Measurements from ENCODE around the gene REV1. TPM values are rescaled to one million over a fixed set of nuclear protein-coding genes. Genes with fewer than 3 reads are reported as not detected.

The REV1 gene
- total RNA-seq, 1 experiment from 2014 or later = 39.6 TPM

DNA sequence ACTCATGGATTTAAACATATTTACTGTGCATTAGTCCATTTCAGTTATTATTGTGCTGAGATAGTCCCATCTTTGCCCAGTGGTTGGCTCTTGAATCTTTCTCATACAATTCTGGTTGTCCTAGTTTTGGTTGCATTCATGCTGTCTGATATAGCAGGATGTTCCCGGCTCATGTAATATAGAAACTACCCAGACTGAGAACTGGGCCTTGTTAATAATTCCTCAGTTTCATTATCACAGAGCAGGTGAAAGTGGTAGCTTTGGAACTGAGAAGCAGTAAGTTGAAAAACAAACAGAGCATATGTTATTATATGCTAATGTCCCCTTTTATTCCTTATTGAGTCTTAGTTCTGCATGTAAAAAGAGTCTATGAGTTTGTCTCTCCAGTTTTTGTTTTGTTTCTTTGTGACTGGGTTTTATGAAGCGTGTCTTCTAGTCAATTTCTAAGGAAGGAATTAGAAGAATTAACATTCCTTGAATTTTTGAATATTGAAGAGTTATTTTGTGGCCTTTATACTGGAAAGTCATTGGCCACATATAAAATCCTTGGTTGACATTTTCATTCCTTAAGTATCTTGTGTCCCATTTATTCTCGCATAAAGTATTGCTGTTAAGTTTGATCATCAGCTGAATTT, 109.3 kb downstream of the REV1 start:
- H3K27me3 Mint-ChIP-seq (ENCODE audit: insufficient read depth, unreplicated experiment) = no peaks in the 10 kb centered on the region
- no peak for DNase-seq
- intact Hi-C loops (cut with micrococcal nuclease; ENCODE audit: unreplicated experiment) = no loop called here
- H3K4me3 ChIP-seq (ENCODE audit: low read depth, low read length) = no peak overlapping the region
- TF ChIP-seq, protein P1, sequence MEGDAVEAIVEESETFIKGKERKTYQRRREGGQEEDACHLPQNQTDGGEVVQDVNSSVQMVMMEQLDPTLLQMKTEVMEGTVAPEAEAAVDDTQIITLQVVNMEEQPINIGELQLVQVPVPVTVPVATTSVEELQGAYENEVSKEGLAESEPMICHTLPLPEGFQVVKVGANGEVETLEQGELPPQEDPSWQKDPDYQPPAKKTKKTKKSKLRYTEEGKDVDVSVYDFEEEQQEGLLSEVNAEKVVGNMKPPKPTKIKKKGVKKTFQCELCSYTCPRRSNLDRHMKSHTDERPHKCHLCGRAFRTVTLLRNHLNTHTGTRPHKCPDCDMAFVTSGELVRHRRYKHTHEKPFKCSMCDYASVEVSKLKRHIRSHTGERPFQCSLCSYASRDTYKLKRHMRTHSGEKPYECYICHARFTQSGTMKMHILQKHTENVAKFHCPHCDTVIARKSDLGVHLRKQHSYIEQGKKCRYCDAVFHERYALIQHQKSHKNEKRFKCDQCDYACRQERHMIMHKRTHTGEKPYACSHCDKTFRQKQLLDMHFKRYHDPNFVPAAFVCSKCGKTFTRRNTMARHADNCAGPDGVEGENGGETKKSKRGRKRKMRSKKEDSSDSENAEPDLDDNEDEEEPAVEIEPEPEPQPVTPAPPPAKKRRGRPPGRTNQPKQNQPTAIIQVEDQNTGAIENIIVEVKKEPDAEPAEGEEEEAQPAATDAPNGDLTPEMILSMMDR (IDR thresholded peaks at IDR 0.05; ENCODE audit: insufficient read depth in 1 of 2, low read depth in 1 of 2, low read length in 1 of 2, severe bottlenecking in 1 of 2, unreplicated experiment in 1 of 2) = no peak
- no peak overlapping the region for H3K4me3 Mint-ChIP-seq (ENCODE audit: unreplicated experiment)
- ChIA-PET POLR2A (no interaction called here), CTCF (no interaction called here)
- no peaks in the 10 kb centered on the region for H3K27me3 ChIP-seq (replicated peaks; ENCODE audit: control insufficient read depth, insufficient read depth, low read length)
- H3K9me3 Mint-ChIP-seq (ENCODE audit: unreplicated experiment) = no peaks in the 10 kb centered on the region
- no peaks in the 10 kb centered on the region for H3K9me3 ChIP-seq
- no peaks in the 10 kb centered on the region; the same call in 1 of the 2 replicates for H3K4me1 ChIP-seq
- no TSS peak for BruUV-seq (replicated peaks)
- no peaks in the 10 kb centered on the region for H3K4me1 Mint-ChIP-seq (ENCODE audit: low read depth, unreplicated experiment)
- peaks cover 2% of the 10 kb centered on the region; the same call in 1 of the 2 replicates for H3K36me3 ChIP-seq (ENCODE audit: control insufficient read depth, insufficient read depth, low read length)
- no peak overlapping the region for H3K27ac Mint-ChIP-seq (ENCODE audit: unreplicated experiment)
- H3K36me3 Mint-ChIP-seq (ENCODE audit: insufficient read depth, unreplicated experiment) = peaks cover 74% of the 10 kb centered on the region

DNA sequence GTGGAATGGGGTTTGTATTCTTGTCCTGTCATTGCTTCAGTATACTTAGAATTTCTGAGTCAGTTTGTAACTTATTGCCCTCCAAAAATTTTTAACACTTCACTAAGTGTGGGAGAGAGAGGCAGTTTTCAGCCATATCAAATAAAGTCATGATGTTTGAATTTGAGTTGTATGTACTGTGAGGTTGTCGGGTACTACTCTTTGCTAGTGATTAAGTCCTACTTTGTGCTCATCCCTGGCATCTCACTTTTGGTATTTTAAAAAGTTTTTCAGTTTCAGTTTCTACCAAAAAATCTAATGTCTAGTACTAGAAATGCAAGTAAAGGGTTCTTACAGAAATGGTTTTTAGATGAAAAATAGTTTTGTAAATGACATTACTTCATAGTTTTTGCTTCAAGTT, 111.9 kb downstream of the REV1 start:
- POLR2A ChIA-PET = no interaction called here
- H3K27me3 Mint-ChIP-seq (ENCODE audit: insufficient read depth, unreplicated experiment) = no peaks in the 10 kb centered on the region
- peaks cover 10% of the 10 kb centered on the region for H3K9me3 Mint-ChIP-seq (ENCODE audit: unreplicated experiment)
- H3K27me3 ChIP-seq (replicated peaks; ENCODE audit: control insufficient read depth, insufficient read depth, low read length) = no peaks in the 10 kb centered on the region
- CTCF ChIA-PET = no interaction called here
- intact Hi-C loops (cut with micrococcal nuclease; ENCODE audit: unreplicated experiment) = no loop called here
- no peaks in the 10 kb centered on the region for H3K9me3 ChIP-seq
- no peak overlapping the region for H3K27ac Mint-ChIP-seq (ENCODE audit: unreplicated experiment)
- no peak overlapping the region for H3K4me3 Mint-ChIP-seq (ENCODE audit: unreplicated experiment)
- H3K4me1 Mint-ChIP-seq (ENCODE audit: low read depth, unreplicated experiment) = no peaks in the 10 kb centered on the region
- no peak for DNase-seq
- no peaks in the 10 kb centered on the region; the same call in 1 of the 2 replicates for H3K4me1 ChIP-seq
- H3K36me3 ChIP-seq (ENCODE audit: control insufficient read depth, insufficient read depth, low read length) = peaks cover 3% of the 10 kb centered on the region
- peaks cover 77% of the 10 kb centered on the region for H3K36me3 Mint-ChIP-seq (ENCODE audit: insufficient read depth, unreplicated experiment)
- H3K4me3 ChIP-seq (ENCODE audit: low read depth, low read length) = no peak overlapping the region
- no TSS peak for BruUV-seq (replicated peaks)
- TF ChIP-seq, protein P1 (IDR thresholded peaks at IDR 0.05; ENCODE audit: insufficient read depth in 1 of 2, low read depth in 1 of 2, low read length in 1 of 2, severe bottlenecking in 1 of 2, unreplicated experiment in 1 of 2) = no peak

DNA sequence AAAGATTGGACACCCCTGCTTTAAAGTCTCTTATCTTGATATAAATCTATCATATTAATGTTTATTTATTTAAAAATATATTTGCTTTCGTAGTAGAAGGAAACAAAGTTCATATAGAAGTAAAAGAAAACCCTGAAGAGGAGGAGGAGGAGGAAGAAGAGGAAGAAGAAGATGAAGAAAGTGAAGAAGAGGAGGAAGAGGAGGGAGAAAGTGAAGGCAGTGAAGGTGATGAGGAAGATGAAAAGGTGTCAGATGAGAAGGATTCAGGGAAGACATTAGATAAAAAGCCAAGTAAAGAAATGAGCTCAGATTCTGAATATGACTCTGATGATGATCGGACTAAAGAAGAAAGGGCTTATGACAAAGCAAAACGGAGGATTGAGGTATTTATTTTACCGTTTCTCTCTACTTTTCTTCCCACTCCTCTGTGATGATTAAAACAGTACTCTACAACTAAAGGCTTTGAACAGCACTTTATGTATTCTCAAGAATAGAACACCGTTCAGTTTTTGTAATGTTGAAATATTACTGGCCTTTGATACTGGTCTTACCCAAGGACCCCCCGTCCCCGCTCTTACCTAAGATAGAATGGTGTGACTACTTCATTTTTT, 113.5 kb downstream of the REV1 start:
- POLR2A ChIA-PET = no interaction called here
- TF ChIP-seq, protein P1 (IDR thresholded peaks at IDR 0.05; ENCODE audit: insufficient read depth in 1 of 2, low read depth in 1 of 2, low read length in 1 of 2, severe bottlenecking in 1 of 2, unreplicated experiment in 1 of 2) = no peak
- no peak for DNase-seq
- CTCF ChIA-PET = no interaction called here
- intact Hi-C loops (cut with micrococcal nuclease; ENCODE audit: unreplicated experiment) = no loop called here
- Histone ChIP-seq H3K27me3 (replicated peaks; ENCODE audit: control insufficient read depth, insufficient read depth, low read length) (no peaks in the 10 kb centered on the region), H3K9me3 (no peaks in the 10 kb centered on the region), H3K36me3 (ENCODE audit: control insufficient read depth, insufficient read depth, low read length) (peaks cover 3% of the 10 kb centered on the region), H3K4me1 (no peaks in the 10 kb centered on the region), H3K4me3 (ENCODE audit: low read depth, low read length) (no peak overlapping the region)
- no TSS peak for BruUV-seq (replicated peaks)
- Mint-ChIP-seq H3K27me3 (ENCODE audit: insufficient read depth, unreplicated experiment) (no peaks in the 10 kb centered on the region), H3K9me3 (ENCODE audit: unreplicated experiment) (peaks cover 16% of the 10 kb centered on the region), H3K27ac (ENCODE audit: unreplicated experiment) (no peak overlapping the region), H3K4me1 (ENCODE audit: low read depth, unreplicated experiment) (no peaks in the 10 kb centered on the region), H3K36me3 (ENCODE audit: insufficient read depth, unreplicated experiment) (peaks cover 74% of the 10 kb centered on the region), H3K4me3 (ENCODE audit: unreplicated experiment) (no peak overlapping the region)

Data from Caco-2 (cell line).